CD4-positive, alpha-beta memory T cell (primary cell): ENCODE results near the gene PHF23. TPM values are rescaled to one million over a fixed set of nuclear protein-coding genes. Genes with fewer than 3 reads are reported as not detected.
A peak's percentile ranks its signal among the peaks of the same experiment; 100 is the strongest.

Experiments
- CTCF ChIA-PET: fragments of 350-600 bp; sonication (Branson Sonifier 250); formaldehyde crosslinking; loops from one replicate; lab custom pipeline; 2021; ENCODE audit warnings: inconsistent platforms; ENCODE audit not compliant: partially characterized antibody; lab: Charles Lee
- POLR2A ChIA-PET: fragments of 350-600 bp; sonication (Branson Sonifier 250); formaldehyde crosslinking; loops from one replicate; lab custom pipeline; 2021; ENCODE audit not compliant: partially characterized antibody; lab: Charles Lee
- DNase-seq, 5 donors: peaks; one replicate each; pipeline versions ENCODE4 v3.0.0 to v3.0.0-alpha.2; 2020 to 2022; ENCODE audit warnings: mixed read lengths in 1 of 5
- H3K27ac ChIP-seq: one replicate; pipeline ENCODE4 v1.7.0; 2013; ENCODE audit warnings: low read depth, low read length
- H3K27me3 ChIP-seq: 2 replicates; pipeline ENCODE4 v1.7.0; 2013; ENCODE audit warnings: mild to moderate bottlenecking, low read length, moderate library complexity; ENCODE audit not compliant: insufficient read depth
- H3K36me3 ChIP-seq: 2 replicates; pipeline ENCODE4 v1.7.0; 2013; ENCODE audit warnings: mild to moderate bottlenecking, low read length, moderate library complexity; ENCODE audit not compliant: insufficient read depth
- H3K4me1 ChIP-seq: 2 replicates; pipeline ENCODE4 v1.7.0; 2013; ENCODE audit warnings: mild to moderate bottlenecking, low read length, moderate library complexity; ENCODE audit not compliant: insufficient read depth
- H3K4me3 ChIP-seq, 2 donors: one replicate each; pipeline ENCODE4 v1.7.0; 2013; ENCODE audit warnings: low read length in 2 of 2, mild to moderate bottlenecking in 1 of 2
- H3K9me3 ChIP-seq, 2 donors: one replicate each; pipeline ENCODE4 v1.7.0; 2013; ENCODE audit warnings: low read length in 2 of 2, control low read depth in 1 of 2; ENCODE audit not compliant: control insufficient read depth in 1 of 2
- H3K27ac Mint-ChIP-seq, 7 donors: one replicate each; pipeline ENCODE4 v1.8.0; 2020 to 2021; ENCODE audit warnings: mixed read lengths in 7 of 7, mild to moderate bottlenecking in 6 of 7, inconsistent platforms in 3 of 7, moderate library complexity in 3 of 7
- H3K27me3 Mint-ChIP-seq, 2 donors: one replicate each; pipeline ENCODE4 v1.8.0; 2020 to 2021; ENCODE audit warnings: mixed read lengths in 2 of 2
- H3K36me3 Mint-ChIP-seq, 2 donors: one replicate each; pipeline ENCODE4 v1.8.0; 2020 to 2021; ENCODE audit warnings: mixed read lengths in 2 of 2, inconsistent platforms in 1 of 2, mild to moderate bottlenecking in 1 of 2
- H3K4me1 Mint-ChIP-seq, 4 donors: one replicate each; pipeline ENCODE4 v1.8.0; 2020 to 2021; ENCODE audit warnings: mixed read lengths in 4 of 4, mild to moderate bottlenecking in 1 of 4
- H3K4me3 Mint-ChIP-seq, 8 donors: one replicate each; pipeline ENCODE4 v1.8.0; 2020 to 2021; ENCODE audit warnings: mixed read lengths in 8 of 8, mild to moderate bottlenecking in 7 of 8, moderate library complexity in 6 of 8, inconsistent platforms in 3 of 8
- H3K9me3 Mint-ChIP-seq, 8 donors: one replicate each; pipeline ENCODE4 v1.8.0; 2020 to 2021; ENCODE audit warnings: mixed read lengths in 8 of 8, mild to moderate bottlenecking in 5 of 8, inconsistent platforms in 3 of 8, moderate library complexity in 1 of 8
- intact Hi-C: fragments of 100-400 bp; cut with micrococcal nuclease; formaldehyde crosslinking; loops from one replicate; pipeline ENCODE4 v1.15.1; 2023
- polyA plus RNA-seq, 2 donors: library from polyadenylated mRNA; unstranded; fragments of 300-500 nt; fragmentation: Illumina TruSeq; gene quantifications; one replicate each; pipeline ENCODE4 v1.2.3, GENCODE V29; 2021
- total RNA-seq, 2 experiments: library from RNA; stranded (reverse); gene quantifications; one replicate each; pipeline ENCODE4 v1.2.3, GENCODE V29; 2021

The PHF23 gene
- total and polyA plus RNA-seq, 4 experiments from 2014 or later = 11.4 to 55.8 (median 37.8) TPM

- Histone ChIP-seq H3K27ac (no peak overlapping the region), H3K9me3 (no peaks in the 10 kb centered on the region), H3K27me3 (no peaks in the 10 kb centered on the region), H3K4me1 (peaks cover 31% of the 10 kb centered on the region), H3K4me3 (no peak overlapping the region), H3K36me3 (peaks cover 3% of the 10 kb centered on the region)
- Mint-ChIP-seq H3K36me3 (peaks cover 6 to 9% of the 10 kb centered on the region in 2 donors), H3K4me1 (peaks cover 14 to 31% (median 23%) of the 10 kb centered on the region in 4 donors), H3K9me3 (no peaks in the 10 kb centered on the region), H3K27me3 (peaks cover 7 to 13% of the 10 kb centered on the region in 2 donors), H3K4me3 (peak overlapping the region; percentile 78 to 91 (median 82)), H3K27ac (peak overlapping the region in 6 of 7 donors; percentile 32 to 92 (median 81))
- ChIA-PET POLR2A (interaction anchor here (0.6 to 2.2 kb wide), 5 partner anchors 9 to 250 kb away, joined by 3 to 6 read pairs (median 4); no protein-coding TSS in a partner anchor), CTCF (interaction anchor here (1.1 to 1.3 kb wide), 2 partner anchors 9 to 263 kb away, joined by 3 read pairs; no protein-coding TSS in a partner anchor)
- intact Hi-C loops = no loop called here
- no peak for DNase-seq
Measured at GRCh38 chr17:7262935-7263800, 23.9 kb upstream of the PHF23 start.

DNA sequence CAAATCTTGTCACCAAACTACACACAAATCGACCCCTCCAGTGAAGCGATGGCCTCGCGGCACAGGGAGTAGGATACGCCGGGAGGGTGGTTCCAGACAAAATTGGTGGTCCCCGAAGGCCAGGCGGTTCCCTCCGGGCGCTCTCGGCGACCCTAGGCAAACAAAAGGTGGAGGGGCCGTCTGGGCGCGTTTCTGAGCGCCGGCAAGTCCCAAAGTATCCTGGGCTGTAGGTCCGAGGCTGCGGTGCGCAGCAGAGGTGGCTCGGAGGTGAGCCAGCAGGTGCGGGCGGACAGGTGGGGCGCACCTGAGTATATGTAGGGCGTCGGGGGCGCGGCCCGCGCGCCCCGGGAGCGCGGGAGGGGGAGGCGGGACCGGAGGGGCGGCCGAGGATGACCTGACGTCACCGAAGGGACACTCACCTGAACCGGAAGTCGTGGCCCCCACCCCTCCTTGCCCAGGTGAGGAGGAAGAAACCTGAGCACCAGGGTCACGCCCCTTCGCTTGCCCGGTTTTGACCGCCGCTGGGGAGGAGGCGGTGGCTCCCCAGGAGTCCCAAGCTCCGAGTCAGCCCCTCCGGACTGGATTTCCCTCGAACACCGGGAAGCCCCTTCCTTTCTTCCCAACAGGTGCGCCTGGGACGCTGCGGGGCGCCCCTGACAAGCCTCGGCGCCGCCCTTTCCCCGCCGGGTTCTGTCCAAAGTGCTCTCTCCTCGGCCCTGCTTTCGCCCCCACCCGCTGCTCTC, 23.1 kb upstream of the PHF23 start, which contains the start of gene CLDN7:
Gene CLDN7 (minus strand): TSS at position 287 of the 743 bp plus-strand sequence. CDS start 435 bp downstream, outside the sequence.
- Histone ChIP-seq H3K4me3 (peak within 1 kb of the TSS in 1 of 2 donors; percentile 28), H3K4me1 (peaks cover 31% of the 10 kb centered on the region), H3K27ac (no peak within 1 kb of the TSS), H3K9me3 (no peaks in the 10 kb centered on the region), H3K27me3 (no peaks in the 10 kb centered on the region), H3K36me3 (peaks cover 3% of the 10 kb centered on the region)
- intact Hi-C loops = no loop called here
- Mint-ChIP-seq H3K36me3 (peaks cover 6 to 12% of the 10 kb centered on the region in 2 donors), H3K4me1 (peaks cover 14 to 31% (median 23%) of the 10 kb centered on the region in 4 donors), H3K9me3 (no peaks in the 10 kb centered on the region), H3K27ac (peak within 1 kb of the TSS; percentile 59 to 92 (median 77)), H3K4me3 (peak within 1 kb of the TSS; percentile 78 to 91 (median 82)), H3K27me3 (peaks cover 7 to 13% of the 10 kb centered on the region in 2 donors)
- POLR2A ChIA-PET = interaction anchor here (1.0 to 2.2 kb wide), 5 partner anchors 11 to 227 kb away, joined by 3 to 6 read pairs (median 3); partner anchors contain the start of genes ACAP1, CTDNEP1, GABARAP and SLC16A13
- CTCF ChIA-PET = no interaction called here
- no peak for DNase-seq

DNA sequence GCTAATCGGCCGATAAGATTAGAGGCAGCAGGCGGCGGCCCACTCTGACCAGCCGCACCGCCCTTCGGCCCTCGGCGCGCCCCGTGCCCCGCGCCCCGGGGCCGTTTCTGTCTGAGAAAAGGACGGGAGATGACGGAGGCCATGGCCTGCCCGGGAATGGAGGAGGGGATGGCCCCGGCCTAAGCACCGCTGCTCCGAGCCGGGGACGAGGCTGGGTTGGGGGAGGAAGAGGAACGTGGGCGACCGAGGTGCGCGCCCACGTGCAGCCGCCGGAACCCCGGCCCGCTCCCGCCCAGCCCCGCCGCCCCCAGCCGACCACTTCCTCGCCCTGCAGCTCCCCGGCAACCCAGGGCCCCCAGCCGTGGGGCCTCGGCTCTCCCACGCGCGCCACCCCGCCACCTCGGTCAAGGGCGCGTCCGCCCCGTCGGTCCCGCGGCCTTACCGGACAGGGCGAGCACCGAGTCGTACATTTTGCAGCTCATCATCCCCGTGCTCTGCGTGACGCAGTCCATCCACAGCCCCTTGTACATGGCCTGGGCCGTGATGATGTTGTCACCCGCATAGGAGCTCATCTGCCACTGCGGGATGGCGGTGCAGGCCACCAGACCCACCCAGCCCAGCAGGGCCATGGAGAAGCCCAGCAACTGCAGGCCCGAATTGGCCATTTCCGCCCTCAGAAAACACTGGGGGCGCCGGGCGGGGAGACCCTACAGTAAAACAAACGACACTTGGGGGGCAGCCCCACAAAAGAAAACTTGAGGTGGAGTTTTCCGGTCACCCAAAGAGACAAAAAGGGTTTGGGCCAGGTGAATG, 22.3 kb upstream of the PHF23 start:
- intact Hi-C loops = loop anchor here (1.0 kb wide), 1 partner anchor 9 kb away; the partner anchor contains the start of gene ELP5

DNA sequence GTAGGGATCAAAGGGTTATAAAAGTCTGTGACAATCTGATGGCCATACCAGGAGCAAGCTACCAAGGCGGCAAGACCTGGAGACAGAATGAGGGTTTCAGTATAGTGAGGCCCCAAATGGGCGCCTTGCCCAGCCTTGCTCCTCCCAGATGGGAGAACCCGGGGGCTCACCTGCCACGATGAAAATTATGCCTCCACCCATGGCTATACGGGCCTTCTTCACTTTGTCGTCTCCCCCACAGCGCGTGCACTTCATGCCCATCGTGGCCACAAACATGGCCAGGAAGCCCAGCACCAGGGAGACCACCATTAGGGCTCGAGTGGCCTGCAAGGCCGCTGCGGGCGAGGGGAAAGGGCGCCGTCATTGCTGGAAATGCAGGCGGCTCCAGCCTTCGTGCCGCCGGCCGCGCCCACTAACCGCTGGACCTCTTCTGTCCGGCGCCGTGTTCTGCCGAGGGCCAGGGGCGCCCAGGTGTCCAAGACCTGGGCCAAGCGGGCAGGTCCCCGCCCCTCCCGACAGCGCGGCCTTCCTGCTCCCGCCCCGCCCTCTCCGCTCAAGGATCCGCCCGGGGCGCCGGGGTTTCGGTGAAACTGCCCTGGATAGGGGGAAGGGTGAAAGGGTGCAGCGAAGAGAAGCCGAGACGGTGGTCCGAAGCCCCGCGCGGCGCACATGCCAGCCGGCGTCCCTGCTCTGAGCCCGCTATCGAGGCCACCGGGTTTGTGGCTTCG, 21.6 kb upstream of the PHF23 start:
- POLR2A ChIA-PET = interaction anchor here (0.9 to 1.5 kb wide), 5 partner anchors 9 to 76 kb away, joined by 3 to 4 read pairs (median 3); partner anchors contain the start of genes ACAP1, CTDNEP1 and GABARAP
- CTCF ChIA-PET = no interaction called here
- H3K27me3 Mint-ChIP-seq = peaks cover 2 to 10% of the 10 kb centered on the region in 2 donors
- no peaks in the 10 kb centered on the region for H3K9me3 Mint-ChIP-seq
- DNase-seq = no peak
- intact Hi-C loops = loop anchor here (1.0 kb wide), 1 partner anchor 9 kb away; the partner anchor contains the start of gene ELP5
- peaks cover 13 to 26% of the 10 kb centered on the region in 2 donors for H3K36me3 Mint-ChIP-seq
- peak overlapping the region; percentile 38 to 78 (median 56) for H3K4me3 Mint-ChIP-seq
- Histone ChIP-seq H3K4me1 (peaks cover 31% of the 10 kb centered on the region), H3K36me3 (peaks cover 7% of the 10 kb centered on the region), H3K4me3 (no peak overlapping the region), H3K27ac (peak overlapping the region; percentile 46), H3K9me3 (no peaks in the 10 kb centered on the region), H3K27me3 (no peaks in the 10 kb centered on the region)
- H3K4me1 Mint-ChIP-seq = peaks cover 14 to 31% (median 23%) of the 10 kb centered on the region in 4 donors
- H3K27ac Mint-ChIP-seq = peak overlapping the region in 3 of 7 donors; percentile 12 to 35 (median 13)

More for the DNA sequence above, 22.3 kb upstream of the PHF23 start:
- Histone ChIP-seq H3K4me3 (no peak overlapping the region), H3K36me3 (peaks cover 3% of the 10 kb centered on the region), H3K27me3 (no peaks in the 10 kb centered on the region), H3K9me3 (no peaks in the 10 kb centered on the region), H3K4me1 (peaks cover 31% of the 10 kb centered on the region), H3K27ac (peak overlapping the region; percentile 46)
- ChIA-PET CTCF (interaction anchor here (0.5 kb wide), 1 partner anchor 455 kb away, joined by 3 read pairs; no protein-coding TSS in a partner anchor), POLR2A (interaction anchor here (0.9 to 2.2 kb wide), 6 partner anchors 10 to 226 kb away, joined by 3 to 6 read pairs (median 3); partner anchors contain the start of genes ACAP1, CTDNEP1, GABARAP and SLC16A13)
- Mint-ChIP-seq H3K4me3 (peak overlapping the region; percentile 46 to 81 (median 68)), H3K27me3 (peaks cover 4 to 10% of the 10 kb centered on the region in 2 donors), H3K36me3 (peaks cover 9 to 20% of the 10 kb centered on the region in 2 donors), H3K4me1 (peaks cover 14 to 31% (median 23%) of the 10 kb centered on the region in 4 donors), H3K9me3 (no peaks in the 10 kb centered on the region), H3K27ac (peak overlapping the region in 5 of 7 donors; percentile 22 to 70 (median 59))
- no peak for DNase-seq

DNA sequence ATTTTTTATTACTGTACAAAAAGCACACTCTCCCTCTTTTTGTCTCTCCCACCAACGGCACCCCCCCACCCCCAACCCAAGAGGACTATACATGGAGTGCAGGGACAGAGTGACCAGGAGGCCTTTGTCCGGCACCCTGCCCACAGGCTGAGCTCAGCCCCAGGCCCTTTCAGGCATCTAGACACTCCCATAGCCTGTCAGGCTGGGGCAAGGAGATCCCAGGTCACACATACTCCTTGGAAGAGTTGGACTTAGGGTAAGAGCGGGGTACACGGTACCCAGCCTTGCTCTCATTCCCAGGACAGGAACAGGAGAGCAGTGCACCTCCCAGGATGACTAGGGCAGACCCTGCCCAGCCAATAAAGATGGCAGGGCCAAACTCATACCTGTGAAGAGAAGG, 20.9 kb upstream of the PHF23 start:
- no peaks in the 10 kb centered on the region for H3K9me3 ChIP-seq
- Mint-ChIP-seq H3K27me3 (peaks cover 2 to 10% of the 10 kb centered on the region in 2 donors), H3K4me3 (peak overlapping the region in 7 of 8 donors; percentile 49 to 78 (median 57)), H3K36me3 (peaks cover 13 to 29% of the 10 kb centered on the region in 2 donors), H3K4me1 (peaks cover 14 to 31% (median 23%) of the 10 kb centered on the region in 4 donors), H3K9me3 (no peaks in the 10 kb centered on the region), H3K27ac (peak overlapping the region in 4 of 7 donors; percentile 22 to 60 (median 38))
- intact Hi-C loops = no loop called here
- no peak overlapping the region for H3K4me3 ChIP-seq
- H3K4me1 ChIP-seq = peaks cover 31% of the 10 kb centered on the region
- DNase-seq = no peak
- CTCF ChIA-PET = no interaction called here
- H3K27me3 ChIP-seq = no peaks in the 10 kb centered on the region
- H3K27ac ChIP-seq = no peak overlapping the region
- POLR2A ChIA-PET = interaction anchor here (0.6 to 1.5 kb wide), 2 partner anchors 16 to 19 kb away, joined by 3 to 4 read pairs; no protein-coding TSS in a partner anchor
- H3K36me3 ChIP-seq = peaks cover 7% of the 10 kb centered on the region
